Glutamatergic neuron (in vitro differentiated cells): ENCODE results near the gene PPM1E. TPM values are rescaled to one million over a fixed set of nuclear protein-coding genes. Genes with fewer than 3 reads are reported as not detected.

Experiments
- DNase-seq: peaks from one replicate; pipeline ENCODE4 v3.0.0; 2022
- H3K27ac Mint-ChIP-seq: one replicate; pipeline ENCODE4 v1.8.0; 2020; ENCODE audit warnings: mild to moderate bottlenecking, mixed read lengths, inconsistent platforms; ENCODE audit not compliant: unreplicated experiment
- H3K27me3 Mint-ChIP-seq: one replicate; pipeline ENCODE4 v1.8.0; 2020; ENCODE audit warnings: mild to moderate bottlenecking, moderate library complexity, mixed read lengths, inconsistent platforms; ENCODE audit not compliant: unreplicated experiment
- H3K36me3 Mint-ChIP-seq: one replicate; pipeline ENCODE4 v1.8.0; 2020; ENCODE audit warnings: mild to moderate bottlenecking, mixed read lengths, inconsistent platforms; ENCODE audit not compliant: unreplicated experiment
- H3K4me1 Mint-ChIP-seq: one replicate; pipeline ENCODE4 v1.8.0; 2020; ENCODE audit warnings: mild to moderate bottlenecking, low read depth, mixed read lengths, inconsistent platforms; ENCODE audit not compliant: unreplicated experiment
- H3K4me3 Mint-ChIP-seq: one replicate; pipeline ENCODE4 v1.8.0; 2020; ENCODE audit warnings: mild to moderate bottlenecking, mixed read lengths, inconsistent platforms; ENCODE audit not compliant: unreplicated experiment
- H3K9me3 Mint-ChIP-seq: one replicate; pipeline ENCODE4 v1.8.0; 2020; ENCODE audit warnings: mild to moderate bottlenecking, moderate library complexity, mixed read lengths, inconsistent platforms; ENCODE audit not compliant: unreplicated experiment
- total RNA-seq: library from RNA; stranded (reverse); fragmentation: NEBNext Ultra II Directional; extraction: Animal tissue kit (Norgen Biotek cat#: 25700); gene quantifications from one replicate; pipeline ENCODE4 v1.2.1, GENCODE V29; 2021; ENCODE audit not compliant: unreplicated experiment
- TF ChIP-seq, protein P1 (sequence below): fragments of 200-600 bp; sonication (generic); IDR thresholded peaks from one replicate; pipeline ENCODE4 v1.5.0; 2021; ENCODE audit not compliant: partially characterized antibody, unreplicated experiment

The PPM1E gene
- total RNA-seq, 1 donor from 2014 or later = 52.5 TPM

DNA sequence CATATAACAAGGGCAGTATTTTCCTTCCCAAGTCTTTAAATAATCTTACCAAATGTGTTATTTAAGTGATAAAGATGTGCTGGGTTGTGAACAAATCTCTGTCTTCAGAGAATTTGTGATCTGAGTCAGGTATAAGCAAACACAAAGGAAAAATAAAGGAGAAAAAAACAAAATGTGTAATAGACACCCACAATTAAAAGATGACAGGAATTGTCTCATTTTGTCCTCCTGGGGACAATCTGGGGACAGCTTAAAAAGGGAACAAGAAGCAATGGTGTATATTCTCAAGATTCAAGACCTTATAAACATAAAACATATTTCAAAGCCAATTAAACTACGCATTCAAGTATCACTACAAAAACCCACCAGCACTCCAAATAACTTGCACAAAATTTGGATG, 243.8 kb downstream of the PPM1E start:
- H3K36me3 Mint-ChIP-seq = no peaks in the 10 kb centered on the region
- no peaks in the 10 kb centered on the region for H3K4me1 Mint-ChIP-seq
- no peak overlapping the region for H3K4me3 Mint-ChIP-seq
- no peak overlapping the region for H3K27ac Mint-ChIP-seq
- TF ChIP-seq, protein P1, sequence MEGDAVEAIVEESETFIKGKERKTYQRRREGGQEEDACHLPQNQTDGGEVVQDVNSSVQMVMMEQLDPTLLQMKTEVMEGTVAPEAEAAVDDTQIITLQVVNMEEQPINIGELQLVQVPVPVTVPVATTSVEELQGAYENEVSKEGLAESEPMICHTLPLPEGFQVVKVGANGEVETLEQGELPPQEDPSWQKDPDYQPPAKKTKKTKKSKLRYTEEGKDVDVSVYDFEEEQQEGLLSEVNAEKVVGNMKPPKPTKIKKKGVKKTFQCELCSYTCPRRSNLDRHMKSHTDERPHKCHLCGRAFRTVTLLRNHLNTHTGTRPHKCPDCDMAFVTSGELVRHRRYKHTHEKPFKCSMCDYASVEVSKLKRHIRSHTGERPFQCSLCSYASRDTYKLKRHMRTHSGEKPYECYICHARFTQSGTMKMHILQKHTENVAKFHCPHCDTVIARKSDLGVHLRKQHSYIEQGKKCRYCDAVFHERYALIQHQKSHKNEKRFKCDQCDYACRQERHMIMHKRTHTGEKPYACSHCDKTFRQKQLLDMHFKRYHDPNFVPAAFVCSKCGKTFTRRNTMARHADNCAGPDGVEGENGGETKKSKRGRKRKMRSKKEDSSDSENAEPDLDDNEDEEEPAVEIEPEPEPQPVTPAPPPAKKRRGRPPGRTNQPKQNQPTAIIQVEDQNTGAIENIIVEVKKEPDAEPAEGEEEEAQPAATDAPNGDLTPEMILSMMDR = no peak
- no peaks in the 10 kb centered on the region for H3K27me3 Mint-ChIP-seq
- no peak for DNase-seq
- peaks cover 2% of the 10 kb centered on the region for H3K9me3 Mint-ChIP-seq

DNA sequence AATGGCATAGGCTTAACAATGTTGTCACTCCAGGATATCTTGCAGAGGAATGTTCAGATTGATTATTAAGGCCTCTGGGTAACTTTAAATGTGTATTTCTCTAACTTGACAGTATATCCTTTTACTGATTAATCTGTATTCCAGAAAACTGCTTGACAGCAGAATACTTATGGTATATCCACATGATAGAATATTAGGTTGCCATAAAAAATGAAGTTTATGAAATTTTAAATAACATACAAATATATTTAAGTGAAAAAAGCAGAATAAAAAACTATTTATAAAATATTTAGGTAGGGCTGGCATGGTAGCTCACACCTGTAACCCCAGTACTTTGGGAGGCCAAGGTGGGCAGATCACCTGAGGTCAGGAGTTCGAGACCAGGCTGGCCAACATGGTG, 244.4 kb downstream of the PPM1E start:
- H3K36me3 Mint-ChIP-seq = no peaks in the 10 kb centered on the region
- no peak overlapping the region for H3K27ac Mint-ChIP-seq
- no peak overlapping the region for H3K4me3 Mint-ChIP-seq
- no peaks in the 10 kb centered on the region for H3K27me3 Mint-ChIP-seq
- H3K9me3 Mint-ChIP-seq = peaks cover under 1% of the 10 kb centered on the region
- H3K4me1 Mint-ChIP-seq = no peaks in the 10 kb centered on the region
- TF ChIP-seq, protein P1 = no peak
- no peak for DNase-seq

DNA sequence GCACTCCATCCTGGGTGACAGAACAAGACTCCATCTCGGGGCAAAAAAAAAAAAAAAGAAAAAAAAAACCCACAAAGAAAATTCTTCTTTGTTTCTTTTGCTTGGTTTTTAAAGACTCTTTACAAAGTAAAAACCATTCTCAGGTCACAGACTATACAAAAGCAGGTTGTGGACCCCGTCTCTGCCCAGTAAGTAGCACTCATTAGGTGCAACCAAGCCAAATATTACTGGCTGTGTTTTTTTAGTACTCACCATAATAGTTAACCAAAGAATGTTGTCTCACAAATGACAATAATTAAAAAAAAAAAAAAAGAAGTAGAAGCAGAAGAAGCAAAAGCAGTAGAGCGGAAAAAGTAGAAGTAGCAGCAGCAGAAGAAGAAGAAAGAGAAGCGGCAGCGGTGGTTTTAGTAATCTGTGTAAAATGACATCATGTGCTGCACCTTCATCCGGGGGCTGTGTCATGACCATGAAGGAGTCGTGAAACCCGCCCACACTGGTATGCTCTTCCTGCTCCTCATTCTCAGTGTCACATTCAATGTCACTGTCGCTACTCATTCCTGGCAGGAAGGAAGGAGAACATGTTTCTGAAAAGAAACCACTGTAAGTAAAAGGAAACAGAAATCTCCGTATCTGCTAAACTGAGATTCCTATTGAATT, 245.6 kb downstream of the PPM1E start:
- H3K9me3 Mint-ChIP-seq = no peaks in the 10 kb centered on the region
- H3K4me3 Mint-ChIP-seq = no peak overlapping the region
- H3K4me1 Mint-ChIP-seq = no peaks in the 10 kb centered on the region
- H3K36me3 Mint-ChIP-seq = no peaks in the 10 kb centered on the region
- no peak overlapping the region for H3K27ac Mint-ChIP-seq
- DNase-seq = no peak
- TF ChIP-seq, protein P1 = no peak
- no peaks in the 10 kb centered on the region for H3K27me3 Mint-ChIP-seq

DNA sequence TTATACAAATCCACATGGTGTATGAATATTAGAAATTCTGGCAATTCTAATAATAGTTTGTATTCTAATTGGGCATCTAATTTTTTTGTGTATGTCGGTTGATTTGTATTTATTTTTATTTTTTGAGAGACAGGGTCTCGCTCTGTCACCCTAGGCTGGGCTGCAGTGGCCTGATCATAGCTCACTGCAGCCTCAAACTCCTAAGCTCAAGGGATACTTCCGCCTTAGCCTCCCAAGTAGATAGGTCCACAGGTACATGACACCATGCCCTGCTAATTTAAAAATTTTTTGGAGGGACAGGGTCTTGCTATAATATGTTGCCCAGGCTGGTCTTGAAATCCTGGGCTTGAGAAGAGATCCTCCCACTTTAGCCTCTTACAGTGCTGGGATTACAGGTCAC, 246.5 kb downstream of the PPM1E start:
- Mint-ChIP-seq H3K4me3 (no peak overlapping the region), H3K27me3 (no peaks in the 10 kb centered on the region), H3K36me3 (no peaks in the 10 kb centered on the region), H3K9me3 (no peaks in the 10 kb centered on the region), H3K4me1 (no peaks in the 10 kb centered on the region), H3K27ac (no peak overlapping the region)
- DNase-seq = no peak
- TF ChIP-seq, protein P1 = no peak

DNA sequence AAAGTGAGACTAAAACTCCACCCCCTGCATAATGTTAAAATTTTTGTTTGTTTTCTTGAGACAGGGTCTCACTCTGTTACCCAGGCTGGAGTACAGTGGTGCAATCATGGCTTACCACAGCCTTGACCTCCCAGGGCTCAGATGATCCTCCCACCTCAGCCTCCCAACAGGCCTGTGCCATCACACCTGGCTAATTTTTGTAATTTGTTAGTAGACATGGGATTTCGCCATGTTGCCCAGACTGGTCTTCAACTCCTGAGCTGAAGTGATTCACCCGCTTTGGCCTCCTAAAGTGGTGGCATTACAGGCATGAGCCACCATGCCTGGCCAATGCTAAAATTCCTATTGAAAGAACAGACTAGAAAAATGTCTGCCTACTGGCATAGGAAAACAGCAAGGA, 247.2 kb downstream of the PPM1E start:
- H3K4me1 Mint-ChIP-seq = no peaks in the 10 kb centered on the region
- no peaks in the 10 kb centered on the region for H3K36me3 Mint-ChIP-seq
- no peak overlapping the region for H3K27ac Mint-ChIP-seq
- TF ChIP-seq, protein P1 = no peak
- DNase-seq = no peak
- H3K9me3 Mint-ChIP-seq = no peaks in the 10 kb centered on the region
- H3K27me3 Mint-ChIP-seq = no peaks in the 10 kb centered on the region
- no peak overlapping the region for H3K4me3 Mint-ChIP-seq
